Measurements from ENCODE around the gene RSL1D1. TPM values are rescaled to one million over a fixed set of nuclear protein-coding genes. Genes with fewer than 3 reads are reported as not detected.

The RSL1D1 gene
- total RNA-seq (100 to 1,000 TPM in 2 of 6 donors, 10 to 100 TPM in 4; 73.4 to 148 (median 87.1) TPM), polyA plus RNA-seq (10 to 100 TPM; 32.4 to 61.1 TPM)

DNA sequence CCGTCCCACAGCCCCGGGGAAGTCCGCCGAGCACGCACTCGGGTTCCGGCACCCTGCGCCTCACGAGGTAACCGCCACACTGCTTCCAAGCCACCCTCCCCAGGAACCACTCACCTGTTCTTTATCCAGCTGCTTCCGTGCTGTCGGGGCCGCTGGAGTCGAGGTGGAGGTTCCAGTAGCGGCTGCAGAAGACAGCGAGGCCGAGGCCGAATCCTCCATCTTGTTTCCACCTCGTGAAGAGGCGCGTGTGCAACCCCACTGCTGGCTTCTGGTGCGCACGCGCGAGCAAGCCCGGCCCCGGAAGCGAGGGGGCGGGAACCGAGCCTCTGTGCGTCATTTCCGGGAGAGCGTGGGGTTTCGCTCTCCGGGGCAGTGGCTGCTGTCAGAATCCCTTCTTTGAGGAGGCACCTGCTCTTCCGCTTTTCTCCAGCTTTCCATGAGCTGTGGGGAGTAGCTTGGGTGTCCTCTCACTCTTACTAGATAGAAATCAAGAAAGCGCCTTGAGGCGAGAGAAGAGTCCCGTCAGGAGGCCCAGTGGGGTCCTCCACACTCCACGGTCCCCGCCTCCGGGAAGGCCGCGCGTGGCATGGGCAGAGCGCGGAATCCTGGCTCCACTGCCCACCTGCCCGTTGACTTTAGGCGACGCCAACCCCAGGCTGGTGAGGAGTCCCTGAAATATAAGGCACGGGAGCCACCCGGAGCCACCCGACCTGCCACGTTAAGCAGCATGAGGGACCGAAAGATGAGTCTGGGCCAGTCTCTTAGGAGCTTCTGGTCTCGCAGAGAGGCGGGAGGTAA is at the start of gene RSL1D1:
Gene RSL1D1, minus strand, starts transcription at position 249 of the 798 bp plus-strand sequence. Its CDS starts 30 bp downstream, at position 219.
- H3K27ac ChIP-seq = peak within 1 kb of the TSS; percentile 75 to 88 (median 81)
- no peaks in the 10 kb centered on the region for H3K27me3 ChIP-seq
- peaks cover 8 to 24% (median 24%) of the 10 kb centered on the region in 3 donors for H3K4me1 ChIP-seq
- no peak for FAIRE-seq
- WGBS, 2 donors = 0% methylated on average over 56 to 57 of the region's 57 CpGs
- H3K36me3 ChIP-seq = peaks cover 0 to 26% (median 16%) of the 10 kb centered on the region in 3 donors
- ATAC-seq = peak; percentile 97 to 100 (median 98)
- TF ChIP-seq, protein P1, sequence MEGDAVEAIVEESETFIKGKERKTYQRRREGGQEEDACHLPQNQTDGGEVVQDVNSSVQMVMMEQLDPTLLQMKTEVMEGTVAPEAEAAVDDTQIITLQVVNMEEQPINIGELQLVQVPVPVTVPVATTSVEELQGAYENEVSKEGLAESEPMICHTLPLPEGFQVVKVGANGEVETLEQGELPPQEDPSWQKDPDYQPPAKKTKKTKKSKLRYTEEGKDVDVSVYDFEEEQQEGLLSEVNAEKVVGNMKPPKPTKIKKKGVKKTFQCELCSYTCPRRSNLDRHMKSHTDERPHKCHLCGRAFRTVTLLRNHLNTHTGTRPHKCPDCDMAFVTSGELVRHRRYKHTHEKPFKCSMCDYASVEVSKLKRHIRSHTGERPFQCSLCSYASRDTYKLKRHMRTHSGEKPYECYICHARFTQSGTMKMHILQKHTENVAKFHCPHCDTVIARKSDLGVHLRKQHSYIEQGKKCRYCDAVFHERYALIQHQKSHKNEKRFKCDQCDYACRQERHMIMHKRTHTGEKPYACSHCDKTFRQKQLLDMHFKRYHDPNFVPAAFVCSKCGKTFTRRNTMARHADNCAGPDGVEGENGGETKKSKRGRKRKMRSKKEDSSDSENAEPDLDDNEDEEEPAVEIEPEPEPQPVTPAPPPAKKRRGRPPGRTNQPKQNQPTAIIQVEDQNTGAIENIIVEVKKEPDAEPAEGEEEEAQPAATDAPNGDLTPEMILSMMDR (IDR thresholded peaks at IDR 0.05) = no peak
- intact Hi-C loops (cut with DNase I) = no loop called here
- peak within 1 kb of the TSS; percentile 71 to 98 (median 74) for H3K4me3 ChIP-seq
- peak; percentile 85 to 98 (median 94) for DNase-seq
- H3K9me3 ChIP-seq = no peaks in the 10 kb centered on the region

DNA sequence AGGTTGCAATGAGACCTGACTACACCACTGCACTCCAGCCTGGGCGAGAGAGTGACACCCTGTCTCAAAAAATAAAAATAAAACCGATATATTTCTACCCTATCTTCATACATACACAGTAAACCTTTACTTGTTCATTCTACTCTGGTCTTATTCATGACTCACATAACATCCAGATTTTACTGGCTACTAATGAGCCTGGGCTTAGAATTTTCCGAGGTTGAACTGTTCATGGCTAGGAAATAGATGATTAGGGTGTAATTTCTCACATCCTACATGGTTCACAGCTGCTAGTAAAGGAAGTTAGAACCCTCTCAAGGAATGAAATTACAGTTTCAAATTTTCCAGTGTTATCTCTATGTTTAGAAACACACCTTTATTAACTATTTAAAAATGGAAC is 49.7 kb upstream of the RSL1D1 start:
- DNase-seq = no peak
- Histone ChIP-seq H3K4me3 (no peak overlapping the region), H3K27me3 (no peaks in the 10 kb centered on the region), H3K9me3 (no peaks in the 10 kb centered on the region), H3K36me3 (no peaks in the 10 kb centered on the region), H3K27ac (no peak overlapping the region), H3K4me1 (peaks cover 0 to 3% (median 0%) of the 10 kb centered on the region in 3 donors)
- intact Hi-C loops (cut with DNase I) = no loop called here
- WGBS, 2 donors = 69 to 75% methylated on average over 3 of the region's 3 CpGs
- peak in 1 of 4 donors; percentile 6 for ATAC-seq
- FAIRE-seq = no peak
- TF ChIP-seq, protein P1 (IDR thresholded peaks at IDR 0.05) = no peak

DNA sequence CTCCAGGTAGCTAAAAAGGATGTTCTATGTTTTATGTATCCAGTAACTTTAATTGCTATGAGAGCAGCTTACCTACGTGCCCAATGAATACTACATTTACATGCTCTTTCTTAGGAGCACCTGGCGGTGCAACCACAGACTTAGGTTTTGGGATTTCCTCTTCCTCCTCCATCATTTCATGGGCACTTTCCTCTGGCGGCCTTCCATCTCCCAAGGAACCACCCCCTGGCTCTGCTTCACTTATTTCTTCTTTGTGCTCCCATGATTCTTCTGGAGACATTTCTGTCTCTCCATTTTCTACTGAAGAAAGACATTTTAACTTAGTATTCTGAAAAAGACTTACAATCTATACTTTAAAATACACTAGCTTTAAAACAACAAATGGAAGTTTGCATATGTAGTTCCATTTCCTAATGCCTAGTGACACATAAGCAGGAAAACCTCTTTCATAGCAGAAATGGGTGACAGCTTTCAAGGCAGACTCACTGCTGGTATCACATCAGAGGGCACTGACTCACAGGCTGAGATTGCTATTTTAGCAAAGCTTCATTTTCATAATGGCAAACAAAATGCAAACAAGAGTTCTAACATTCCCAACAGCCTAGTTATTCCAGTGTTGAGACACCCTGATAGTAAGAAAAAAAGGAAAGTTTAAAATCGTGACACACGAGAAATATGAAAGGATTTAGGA is 45.3 kb upstream of the RSL1D1 start:
- H3K27ac ChIP-seq = no peak overlapping the region
- no peaks in the 10 kb centered on the region for H3K4me1 ChIP-seq
- no peak overlapping the region for H3K4me3 ChIP-seq
- TF ChIP-seq, protein P1 (IDR thresholded peaks at IDR 0.05) = no peak
- no peak for FAIRE-seq
- WGBS, 2 donors = 84 to 88% methylated on average over 5 of the region's 5 CpGs
- intact Hi-C loops (cut with DNase I) = no loop called here
- H3K9me3 ChIP-seq = no peaks in the 10 kb centered on the region
- ATAC-seq = peak in 1 of 4 donors; percentile 29
- no peak for DNase-seq
- H3K27me3 ChIP-seq = no peaks in the 10 kb centered on the region
- H3K36me3 ChIP-seq = peaks cover 0 to 7% (median 0%) of the 10 kb centered on the region in 3 donors

DNA sequence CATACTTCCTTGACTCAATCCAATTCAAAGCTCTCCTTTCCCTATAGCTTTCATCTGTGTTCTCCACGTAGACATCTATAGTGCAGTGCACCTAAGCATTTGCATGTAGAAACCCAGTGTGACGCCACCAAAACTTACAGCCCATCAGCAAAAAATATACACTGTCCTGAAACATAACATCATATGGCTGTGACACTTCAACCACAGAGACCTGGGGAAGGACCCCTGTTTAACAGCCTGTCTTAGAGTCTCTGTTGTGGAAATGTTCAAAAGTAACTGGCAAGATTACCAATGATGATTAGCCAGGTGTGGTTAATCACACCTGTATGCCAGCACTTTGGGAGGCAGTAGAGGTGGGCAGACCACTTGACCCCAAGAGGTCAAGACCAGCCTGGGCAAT is 42.2 kb upstream of the RSL1D1 start:
- ATAC-seq = no peak
- Histone ChIP-seq H3K9me3 (no peaks in the 10 kb centered on the region), H3K27ac (no peak overlapping the region), H3K36me3 (peaks cover 0 to 26% (median 0%) of the 10 kb centered on the region in 3 donors), H3K4me3 (no peak overlapping the region), H3K4me1 (no peaks in the 10 kb centered on the region), H3K27me3 (no peaks in the 10 kb centered on the region)
- 95 to 98% methylated on average over 2 of the region's 2 CpGs for WGBS, 2 donors
- TF ChIP-seq, protein P1 (IDR thresholded peaks at IDR 0.05) = no peak
- FAIRE-seq = no peak
- no peak for DNase-seq
- intact Hi-C loops (cut with DNase I) = no loop called here

Measured in pancreas (tissue), 10 donors.